SK-N-DZ (cell line): ENCODE data around the gene OR2F1.

ENCODE experiments used
- DNase-seq: peaks from one replicate; pipeline ENCODE4 v3.0.0-alpha.2; 2015; ENCODE audit warnings: low spot score

Gene OR2F1

GRCh38 chr7:143954135-143954534, 509 bp upstream of the OR2F1 start:
- no peak for DNase-seq

- no peak for DNase-seq
These were observed 4.1 kb downstream of the OR2F1 start for GRCh38 chr7:143958781-143959180.

- DNase-seq, result no peak
These were observed 6.4 kb downstream of the OR2F1 start for GRCh38 chr7:143960813-143961610.

GRCh38 chr7:143965280-143965679, 10.6 kb downstream of the OR2F1 start:
- no peak for DNase-seq

- no peak for DNase-seq
These were observed 12.8 kb downstream of the OR2F1 start for GRCh38 chr7:143967398-143967797.

- no peak for DNase-seq
These were observed 19.3 kb downstream of the OR2F1 start for GRCh38 chr7:143973870-143974416.

- DNase-seq, result no peak
These were observed 19.8 kb downstream of the OR2F1 start for GRCh38 chr7:143974459-143974858.

- DNase-seq, result no peak
These were observed 21.0 kb downstream of the OR2F1 start for GRCh38 chr7:143975617-143976016.

GRCh38 chr7:143978585-143978984, 23.9 kb downstream of the OR2F1 start:
- no peak for DNase-seq

GRCh38 chr7:143979359-143979758, 24.7 kb downstream of the OR2F1 start:
- no peak for DNase-seq

- no peak for DNase-seq
These were observed 25.4 kb downstream of the OR2F1 start for GRCh38 chr7:143979998-143980397.

GRCh38 chr7:143980746-143981510, 26.3 kb downstream of the OR2F1 start:
- no peak for DNase-seq

- no peak for DNase-seq
These were observed 29.3 kb downstream of the OR2F1 start for GRCh38 chr7:143983960-143984359.

- DNase-seq, result no peak
These were observed 32.9 kb downstream of the OR2F1 start for GRCh38 chr7:143987513-143987912.

GRCh38 chr7:143988976-143989745, 34.5 kb downstream of the OR2F1 start:
- peak; percentile 42 for DNase-seq

- DNase-seq, result no peak
These were observed 38.0 kb downstream of the OR2F1 start for GRCh38 chr7:143992670-143993069.

GRCh38 chr7:143993924-143994323, 39.3 kb downstream of the OR2F1 start:
- DNase-seq, result no peak

GRCh38 chr7:144000020-144000419, 45.4 kb downstream of the OR2F1 start, which contains the start of gene OR6B1:
OR6B1 (plus strand) TSS chr7:144000320; CDS start chr7:144003997, 3,677 bp downstream.
- no peak for DNase-seq

GRCh38 chr7:144001543-144001942, 46.9 kb downstream of the OR2F1 start:
- no peak for DNase-seq

GRCh38 chr7:144004703-144005102, 50.1 kb downstream of the OR2F1 start:
- no peak for DNase-seq

- no peak for DNase-seq
These were observed 51.5 kb downstream of the OR2F1 start for GRCh38 chr7:144006029-144006691.
